22Rv1 (cell line): Measurements from ENCODE around the gene CNIH3.
A peak's percentile ranks its signal among the peaks of the same experiment; 100 is the strongest.
"Not testable (repeated sequence)": the region's sequence is repeated elsewhere in the genome, so short reads cannot be mapped to it uniquely, and the experiment has no call there.

Experiments used
- H3K27ac ChIP-seq: fragments of 450-650 bp; 2 replicates; pipeline ENCODE4 v1.5.1; 2017
- ZFX ChIP-seq: fragments of 450-650 bp; IDR thresholded peaks from 2 replicates; pipeline ENCODE4 v1.6.1; 2017; ENCODE audit warnings: antibody characterized with exemption, borderline replicate concordance
- TF ChIP-seq, protein P1 (sequence below): fragments of 450-650 bp; IDR thresholded peaks from 2 replicates; pipeline ENCODE4 v1.5.1; 2017; ENCODE audit warnings: mild to moderate bottlenecking

Gene CNIH3

DNA sequence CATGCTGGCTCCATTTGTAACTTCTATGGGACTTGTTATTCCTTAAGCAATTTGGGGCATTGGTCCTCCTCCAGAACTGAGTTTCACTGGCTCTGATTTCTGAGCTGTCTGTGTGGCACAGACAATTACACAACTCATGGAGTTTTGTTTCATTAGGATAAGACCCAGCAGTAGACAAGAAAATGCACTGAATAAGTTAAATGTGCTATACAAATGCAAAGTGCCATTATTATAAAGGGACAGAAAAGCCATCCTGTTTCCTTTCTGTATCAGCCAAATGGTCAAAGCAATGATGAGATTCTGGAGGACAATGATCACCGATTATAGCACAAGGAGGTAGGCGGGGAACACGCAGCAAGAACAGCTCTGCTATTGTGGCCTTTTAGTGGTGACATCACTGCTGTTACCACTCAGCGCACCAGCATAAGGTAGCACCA, 81.9 kb downstream of the CNIH3 start:
- TF ChIP-seq, protein P1, sequence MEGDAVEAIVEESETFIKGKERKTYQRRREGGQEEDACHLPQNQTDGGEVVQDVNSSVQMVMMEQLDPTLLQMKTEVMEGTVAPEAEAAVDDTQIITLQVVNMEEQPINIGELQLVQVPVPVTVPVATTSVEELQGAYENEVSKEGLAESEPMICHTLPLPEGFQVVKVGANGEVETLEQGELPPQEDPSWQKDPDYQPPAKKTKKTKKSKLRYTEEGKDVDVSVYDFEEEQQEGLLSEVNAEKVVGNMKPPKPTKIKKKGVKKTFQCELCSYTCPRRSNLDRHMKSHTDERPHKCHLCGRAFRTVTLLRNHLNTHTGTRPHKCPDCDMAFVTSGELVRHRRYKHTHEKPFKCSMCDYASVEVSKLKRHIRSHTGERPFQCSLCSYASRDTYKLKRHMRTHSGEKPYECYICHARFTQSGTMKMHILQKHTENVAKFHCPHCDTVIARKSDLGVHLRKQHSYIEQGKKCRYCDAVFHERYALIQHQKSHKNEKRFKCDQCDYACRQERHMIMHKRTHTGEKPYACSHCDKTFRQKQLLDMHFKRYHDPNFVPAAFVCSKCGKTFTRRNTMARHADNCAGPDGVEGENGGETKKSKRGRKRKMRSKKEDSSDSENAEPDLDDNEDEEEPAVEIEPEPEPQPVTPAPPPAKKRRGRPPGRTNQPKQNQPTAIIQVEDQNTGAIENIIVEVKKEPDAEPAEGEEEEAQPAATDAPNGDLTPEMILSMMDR: no peak
- TF ChIP-seq ZFX: no peak
- no peak overlapping the region for H3K27ac ChIP-seq

DNA sequence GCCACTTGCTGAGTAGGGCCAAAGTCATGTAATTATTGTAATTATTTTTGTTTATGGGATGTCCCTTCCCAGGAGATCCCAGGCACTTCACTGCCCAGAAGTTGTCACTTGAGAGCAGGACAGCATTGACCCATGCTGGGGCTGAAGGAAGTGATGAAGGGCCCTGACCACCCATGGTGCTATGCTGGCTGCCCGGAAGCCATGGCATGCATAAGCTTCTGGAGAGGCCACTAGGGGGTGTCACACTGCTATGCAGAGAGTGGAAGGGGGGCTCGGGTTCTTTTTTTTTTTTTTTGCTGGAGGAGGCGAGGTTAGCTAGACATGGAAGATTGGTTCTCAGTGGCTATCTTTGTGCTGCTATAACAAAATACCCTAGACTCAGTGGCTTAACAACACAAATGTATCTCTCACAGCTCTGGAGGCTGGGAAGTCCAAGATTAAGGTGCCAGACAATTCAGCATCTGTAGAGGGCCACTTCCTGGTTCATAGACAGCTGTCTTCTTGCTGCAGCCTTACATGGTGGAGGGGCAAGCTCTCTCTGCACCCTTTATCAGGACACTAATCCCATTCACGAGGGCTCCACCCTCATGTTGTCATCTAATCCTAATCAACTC, 84.9 kb downstream of the CNIH3 start:
- TF ChIP-seq ZFX: no peak
- TF ChIP-seq, protein P1: peak; percentile 65
- no peak overlapping the region for H3K27ac ChIP-seq

DNA sequence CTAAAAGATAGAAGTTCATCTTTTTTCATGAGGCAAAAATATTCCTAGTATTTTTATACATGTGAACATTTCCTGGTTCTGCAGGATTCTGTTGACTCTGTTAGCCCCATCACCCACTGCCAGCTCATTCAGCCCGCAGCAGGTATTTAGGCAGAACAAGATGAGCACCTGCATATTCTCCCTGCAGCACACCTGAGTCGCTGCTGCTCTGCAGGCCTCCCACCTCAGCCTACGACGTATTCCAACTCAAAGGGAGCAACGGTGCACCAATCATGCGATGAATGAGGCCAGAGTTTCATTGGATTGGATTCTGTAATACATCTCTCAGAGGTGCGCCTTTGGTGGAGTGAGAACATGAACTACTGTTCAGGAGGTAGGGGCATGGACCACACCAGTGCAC, 87.6 kb downstream of the CNIH3 start:
- TF ChIP-seq, protein P1: no peak
- no peak for TF ChIP-seq ZFX
- no peak overlapping the region for H3K27ac ChIP-seq

DNA sequence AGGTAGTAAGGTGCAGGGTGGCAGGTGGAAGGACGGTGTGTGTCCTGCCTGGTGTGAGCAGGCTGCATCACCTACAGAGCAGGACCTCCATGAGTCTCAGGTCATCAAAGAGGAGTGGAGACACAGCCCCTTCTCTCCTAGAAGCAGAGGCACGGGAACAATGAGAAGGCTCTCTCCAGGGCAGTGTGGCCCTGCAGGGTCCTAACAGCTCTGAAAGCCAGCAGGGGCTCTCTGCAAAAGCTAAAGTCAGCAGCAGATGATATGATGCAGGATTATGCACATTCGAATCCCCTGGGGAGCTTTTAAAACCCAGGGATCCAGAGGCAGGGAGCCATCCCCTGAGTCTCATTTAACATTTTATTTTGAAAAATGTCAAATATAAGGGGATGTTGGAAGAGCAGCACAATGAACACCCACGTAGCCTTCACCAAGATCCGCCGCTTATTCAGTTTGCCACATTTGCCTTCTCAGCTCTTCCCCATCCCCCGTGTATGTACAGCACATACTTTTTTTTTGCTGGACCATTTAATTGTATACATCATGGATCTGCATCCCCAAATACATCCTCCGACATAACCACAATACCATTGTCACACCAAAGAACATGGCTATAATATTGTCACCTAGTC, 88.1 kb downstream of the CNIH3 start:
- no peak overlapping the region for H3K27ac ChIP-seq
- no peak for TF ChIP-seq ZFX
- TF ChIP-seq, protein P1: no peak

DNA sequence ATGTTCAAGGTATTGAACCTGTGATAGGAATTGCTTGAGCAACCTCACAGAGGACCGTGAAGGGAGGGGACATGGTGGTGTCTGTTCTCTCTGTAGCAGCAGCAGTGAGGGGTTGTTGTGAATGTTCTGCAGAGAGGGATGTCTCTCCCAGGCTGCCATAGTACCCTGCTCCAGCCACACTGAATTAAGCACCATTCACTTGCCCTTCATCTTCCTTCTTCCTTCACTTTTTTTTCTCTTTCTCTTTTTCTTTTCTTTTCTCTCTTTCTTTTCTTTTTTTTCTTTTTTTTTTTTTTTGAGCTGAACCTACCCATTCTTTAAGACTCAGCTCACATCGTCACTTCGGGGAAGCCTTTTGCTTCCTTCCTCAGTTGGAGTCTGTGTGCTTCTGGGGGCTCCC, 89.5 kb downstream of the CNIH3 start:
- no peak overlapping the region for H3K27ac ChIP-seq
- no peak for TF ChIP-seq ZFX
- TF ChIP-seq, protein P1: no peak

DNA sequence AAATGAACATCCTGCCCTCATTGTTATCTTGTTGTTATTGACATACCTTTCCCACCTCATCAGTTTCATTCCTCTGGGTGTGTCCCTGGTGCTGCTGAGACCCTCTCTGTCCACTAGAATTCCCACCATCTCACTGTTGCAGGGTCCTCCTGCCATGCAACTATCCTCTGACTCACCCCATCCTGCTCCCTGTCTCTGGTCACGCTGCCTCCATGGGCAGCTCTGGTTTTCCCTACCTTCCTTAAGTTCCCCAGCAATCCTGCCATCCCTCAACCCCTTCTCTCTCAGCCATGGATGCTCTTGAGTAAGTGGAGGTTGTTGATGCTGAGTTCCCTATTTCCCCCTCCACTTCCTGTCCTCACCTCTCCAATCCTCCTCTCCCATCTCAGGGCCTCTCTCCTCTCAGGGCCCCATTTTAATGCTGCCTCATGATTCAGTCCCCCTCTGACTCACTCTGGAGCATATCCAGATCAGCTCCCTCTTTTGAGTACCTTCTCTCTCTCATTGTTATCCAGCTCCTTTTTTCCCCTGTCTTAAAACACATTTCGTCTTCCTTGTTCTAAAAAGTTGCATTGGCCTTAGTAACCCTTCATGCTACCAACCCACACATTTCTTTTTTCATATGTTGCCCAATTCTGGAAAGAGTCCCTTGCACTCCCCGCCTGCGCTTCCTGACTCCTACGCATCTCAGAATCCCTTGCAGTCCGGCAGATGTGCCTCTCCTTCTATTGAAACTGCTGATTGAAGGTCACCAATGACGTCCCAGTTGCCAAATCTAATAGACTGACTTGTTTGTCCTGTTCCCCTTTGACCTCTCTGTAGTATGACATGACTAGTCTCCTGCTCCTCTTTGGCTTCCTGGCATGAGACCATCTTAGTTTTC, 92.0 kb downstream of the CNIH3 start:
- TF ChIP-seq ZFX: no peak
- TF ChIP-seq, protein P1: no peak
- H3K27ac ChIP-seq: no peak overlapping the region

DNA sequence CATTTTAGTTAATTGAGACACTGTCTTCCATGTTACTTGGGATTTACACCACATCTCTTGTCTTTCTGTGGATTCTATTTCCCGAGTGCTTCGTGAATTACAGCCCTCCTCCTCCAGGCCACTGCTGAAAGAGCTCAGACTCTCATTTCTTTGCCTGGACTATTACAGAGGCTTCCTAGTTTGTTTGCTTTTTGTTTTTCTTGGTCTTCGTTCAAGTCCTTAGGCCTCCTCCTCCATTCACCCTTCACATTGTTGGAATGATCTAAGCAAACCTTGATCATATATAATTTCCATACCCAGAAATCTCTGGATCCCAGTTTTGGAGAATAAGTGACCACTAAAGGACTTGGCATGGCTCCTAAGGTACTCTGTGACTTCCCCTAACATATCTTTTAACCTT, 94.1 kb downstream of the CNIH3 start:
- no peak for TF ChIP-seq ZFX
- TF ChIP-seq, protein P1: no peak
- H3K27ac ChIP-seq: no peak overlapping the region

DNA sequence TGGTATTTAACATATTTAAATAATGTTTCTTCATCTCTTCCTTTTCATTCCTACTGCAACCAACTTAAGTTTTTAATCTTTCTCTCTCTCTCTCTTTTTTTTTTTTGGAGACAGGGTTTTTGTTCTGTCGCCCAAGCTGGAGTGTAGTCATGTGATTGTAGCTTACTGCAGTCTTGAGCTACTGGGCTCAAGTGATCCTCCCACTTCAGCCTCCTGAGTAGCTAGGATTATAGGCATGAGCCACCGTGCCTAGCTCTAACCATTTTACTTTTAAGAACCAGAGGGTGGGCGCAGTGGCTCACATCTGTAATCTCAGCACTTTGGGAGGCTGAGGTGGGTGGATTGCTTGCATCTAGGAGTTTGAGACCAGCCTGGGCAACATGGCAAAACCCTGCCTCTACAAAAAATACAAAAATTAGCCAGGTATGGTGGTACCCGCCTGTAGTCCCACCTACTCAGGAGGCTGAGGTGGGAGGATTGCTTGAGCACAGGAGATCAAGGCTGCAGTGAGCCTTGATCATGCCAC, 95.2 kb downstream of the CNIH3 start:
- not testable (repeated sequence) for H3K27ac ChIP-seq
